Endodermal cell (in vitro differentiated cells): ENCODE results near the gene METTL16. TPM values are rescaled to one million over a fixed set of nuclear protein-coding genes. Genes with fewer than 3 reads are reported as not detected.

Experiments
- DNase-seq: peaks from one replicate; pipeline ENCODE4 v3.0.0-alpha.2; 2017
- H3K27ac ChIP-seq: 2 replicates; pipeline ENCODE4 v1.5.1; 2013; ENCODE audit warnings: mild to moderate bottlenecking, low read depth, low read length, moderate library complexity
- H3K27me3 ChIP-seq: 2 replicates; pipeline ENCODE4 v1.6.1; 2013; ENCODE audit warnings: mild to moderate bottlenecking, low read length, moderate library complexity; ENCODE audit not compliant: insufficient read depth, control insufficient read depth, poor library complexity, severe bottlenecking
- H3K36me3 ChIP-seq: 2 replicates; pipeline ENCODE4 v1.7.0; 2013; ENCODE audit warnings: mild to moderate bottlenecking, low read length, moderate library complexity; ENCODE audit not compliant: control insufficient read depth, insufficient read depth
- H3K4me1 ChIP-seq: one replicate; pipeline ENCODE4 v1.7.0; 2013; ENCODE audit warnings: low read length; ENCODE audit not compliant: control insufficient read depth, insufficient read depth
- H3K4me3 ChIP-seq: 2 replicates; pipeline ENCODE4 v1.5.1; 2013; ENCODE audit warnings: mild to moderate bottlenecking, low read length, moderate library complexity
- H3K9ac ChIP-seq: 2 replicates; pipeline ENCODE4 v1.6.1; 2013; ENCODE audit warnings: mild to moderate bottlenecking, low read length, moderate library complexity; ENCODE audit not compliant: poor library complexity, severe bottlenecking; ENCODE audit errors: extremely low read depth
- H3K9me3 ChIP-seq: 2 replicates; pipeline ENCODE4 v1.6.1; 2013; ENCODE audit warnings: mild to moderate bottlenecking, low read length, moderate library complexity; ENCODE audit not compliant: control insufficient read depth
- H3K27ac Mint-ChIP-seq: 2 replicates; pipeline ENCODE4 v1.8.0; 2020; ENCODE audit warnings: mixed read lengths
- H3K27me3 Mint-ChIP-seq: 2 replicates; pipeline ENCODE4 v1.8.0; 2021; ENCODE audit warnings: mild to moderate bottlenecking, mixed read lengths; ENCODE audit not compliant: insufficient read depth
- H3K36me3 Mint-ChIP-seq: 2 replicates; pipeline ENCODE4 v1.8.0; 2020; ENCODE audit warnings: low read depth, mixed read lengths
- H3K4me1 Mint-ChIP-seq: 2 replicates; pipeline ENCODE4 v1.8.0; 2020; ENCODE audit warnings: mixed read lengths
- H3K4me3 Mint-ChIP-seq: 2 replicates; pipeline ENCODE4 v1.8.0; 2020; ENCODE audit warnings: mild to moderate bottlenecking, moderate library complexity, mixed read lengths
- H3K9me3 Mint-ChIP-seq: 2 replicates; pipeline ENCODE4 v1.8.0; 2020; ENCODE audit warnings: mild to moderate bottlenecking, mixed read lengths
- CTCF ChIP-seq: fragments of 200-600 bp; sonication (generic); conservative IDR thresholded peaks from 2 replicates; pipeline ENCODE4 v1.5.0; 2021; ENCODE audit warnings: antibody characterized with exemption, mild to moderate bottlenecking
- WGBS, 2 experiments: methylation state at CpG; one replicate each; pipeline versions ENCODE4 v1.1.5 to v1.1.7; 2013; ENCODE audit warnings: missing lambda C conversion rate in 2 of 2, mixed read lengths in 1 of 2; ENCODE audit not compliant: insufficient coverage in 1 of 2, insufficient read length in 1 of 2; 5-methylcytosine and 5-hydroxymethylcytosine counted together
- total RNA-seq, 2 donors: library from RNA; stranded (reverse); fragmentation: NEBNext Ultra II Directional in 1 of 2; extraction: Animal tissue kit (Norgen Biotek cat#: 25700) in 1 of 2; gene quantifications; 2 replicates in 1 of 2; 3 replicates in 1 of 2; pipeline ENCODE4 v1.2.1, GENCODE V29; 2021

METTL16 gene
- total RNA-seq, 2 donors from 2014 or later: 51.5 to 59.6 TPM

- TF ChIP-seq CTCF: peak; percentile 74
- no peaks in the 10 kb centered on the region for H3K27me3 Mint-ChIP-seq
- no peaks in the 10 kb centered on the region for H3K9me3 ChIP-seq
- no peak overlapping the region for H3K9ac ChIP-seq
- no peaks in the 10 kb centered on the region for H3K27me3 ChIP-seq
- peak; percentile 92 for DNase-seq
- H3K36me3 Mint-ChIP-seq: peaks cover 8% of the 10 kb centered on the region
- no peak overlapping the region for H3K4me3 ChIP-seq
- H3K4me1 Mint-ChIP-seq: peaks cover 1% of the 10 kb centered on the region
- H3K27ac Mint-ChIP-seq: no peak overlapping the region
- peaks cover 19% of the 10 kb centered on the region for H3K36me3 ChIP-seq
- WGBS, 2 experiments: 85 to 88% methylated on average over 14 to 23 of the region's 26 CpGs
- H3K9me3 Mint-ChIP-seq: no peaks in the 10 kb centered on the region
- H3K4me1 ChIP-seq: no peaks in the 10 kb centered on the region
- H3K27ac ChIP-seq: no peak overlapping the region
- no peak overlapping the region for H3K4me3 Mint-ChIP-seq
Observed at GRCh38 chr17:2366747-2367494, 144.8 kb downstream of the METTL16 start.

Other genes starting within 250 kb of the METTL16 start
- gene SMG6, start 208.1 kb downstream of the METTL16 start, total RNA-seq: 10 to 100 TPM; 44.3 to 56.7 TPM
- gene SRR, start 207.9 kb downstream of the METTL16 start, total RNA-seq: 10 to 100 TPM; 10.2 to 38.0 TPM
- gene TSR1, start 175.4 kb downstream of the METTL16 start, total RNA-seq: 10 to 100 TPM; 40.1 to 43.3 TPM
- 10 to 100 TPM; 62.5 to 77.3 TPM for gene SGSM2, start 174.4 kb downstream of the METTL16 start, total RNA-seq
- 10 to 100 TPM; 25.3 to 30.2 TPM for gene MNT, start 110.8 kb downstream of the METTL16 start, total RNA-seq
- gene PAFAH1B1, start 81.8 kb upstream of the METTL16 start, total RNA-seq: 100 to 1,000 TPM; 157 to 200 TPM
- gene CLUH, start 199.9 kb upstream of the METTL16 start, total RNA-seq: 10 to 100 TPM; 55.5 to 61.8 TPM
- 1 to 10 TPM; 4.3 to 5.8 TPM for gene CCDC92B, start 237.8 kb upstream of the METTL16 start, total RNA-seq